GM12873 (cell line): ENCODE measurements around the gene LCOR.

ENCODE experiments used
- TF ChIP-seq, protein P1 (sequence below): IDR thresholded peaks from 2 replicates; pipeline ENCODE4 v1.5.1; 2012; ENCODE audit warnings: low read depth, mild to moderate bottlenecking, moderate library complexity, low read length, control low read depth; ENCODE audit not compliant: insufficient read depth; ENCODE audit errors: missing control alignments

Gene LCOR

GRCh38 chr10:97011397-97011796 is 179.3 kb downstream of the LCOR start:
- TF ChIP-seq, protein P1, sequence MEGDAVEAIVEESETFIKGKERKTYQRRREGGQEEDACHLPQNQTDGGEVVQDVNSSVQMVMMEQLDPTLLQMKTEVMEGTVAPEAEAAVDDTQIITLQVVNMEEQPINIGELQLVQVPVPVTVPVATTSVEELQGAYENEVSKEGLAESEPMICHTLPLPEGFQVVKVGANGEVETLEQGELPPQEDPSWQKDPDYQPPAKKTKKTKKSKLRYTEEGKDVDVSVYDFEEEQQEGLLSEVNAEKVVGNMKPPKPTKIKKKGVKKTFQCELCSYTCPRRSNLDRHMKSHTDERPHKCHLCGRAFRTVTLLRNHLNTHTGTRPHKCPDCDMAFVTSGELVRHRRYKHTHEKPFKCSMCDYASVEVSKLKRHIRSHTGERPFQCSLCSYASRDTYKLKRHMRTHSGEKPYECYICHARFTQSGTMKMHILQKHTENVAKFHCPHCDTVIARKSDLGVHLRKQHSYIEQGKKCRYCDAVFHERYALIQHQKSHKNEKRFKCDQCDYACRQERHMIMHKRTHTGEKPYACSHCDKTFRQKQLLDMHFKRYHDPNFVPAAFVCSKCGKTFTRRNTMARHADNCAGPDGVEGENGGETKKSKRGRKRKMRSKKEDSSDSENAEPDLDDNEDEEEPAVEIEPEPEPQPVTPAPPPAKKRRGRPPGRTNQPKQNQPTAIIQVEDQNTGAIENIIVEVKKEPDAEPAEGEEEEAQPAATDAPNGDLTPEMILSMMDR = no peak

DNA sequence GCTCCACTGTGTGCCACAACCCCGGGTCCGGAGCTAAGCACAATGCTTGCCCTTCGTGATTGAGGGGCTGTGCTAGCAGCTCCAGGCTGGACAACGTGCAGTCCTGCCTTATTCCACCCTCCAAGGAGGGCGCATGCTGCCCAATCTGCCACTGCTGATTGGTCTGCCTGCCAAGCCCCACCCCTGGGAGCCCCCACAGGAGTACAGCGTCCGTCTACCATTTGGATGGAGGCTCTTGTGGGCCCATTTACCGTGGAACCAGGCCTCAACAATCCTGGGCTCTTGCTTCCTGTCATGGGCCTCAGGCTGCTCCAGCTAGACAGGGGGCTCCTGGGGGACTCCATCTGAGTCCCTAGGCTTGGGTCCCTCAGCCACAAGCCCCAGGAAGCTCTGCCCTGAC is 180.4 kb downstream of the LCOR start:
- TF ChIP-seq, protein P1 = no peak

DNA sequence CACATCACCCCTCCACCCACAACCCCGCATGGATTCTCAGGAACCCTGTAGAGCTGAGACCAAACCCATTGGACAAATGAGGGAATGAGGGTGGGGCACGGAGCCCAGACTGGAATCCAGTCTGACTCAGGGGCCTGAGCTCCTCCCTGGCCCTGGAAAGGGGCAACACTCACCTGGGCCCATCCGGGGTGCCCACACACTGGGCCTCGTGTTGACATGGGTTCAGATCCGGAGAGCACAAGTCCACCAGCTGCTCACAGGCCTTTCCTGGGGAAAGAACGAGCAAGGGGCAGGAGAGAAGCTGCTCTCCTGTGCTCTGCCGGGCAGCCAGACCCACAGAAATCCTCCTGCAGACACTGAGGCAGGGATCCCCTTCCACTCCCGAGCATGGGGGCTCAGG is 181.5 kb downstream of the LCOR start:
- TF ChIP-seq, protein P1 = no peak

GRCh38 chr10:97013983-97014382 is 181.9 kb downstream of the LCOR start:
- TF ChIP-seq, protein P1 = no peak

- TF ChIP-seq, protein P1 = no peak
Observed at GRCh38 chr10:97015240-97015639, 183.1 kb downstream of the LCOR start.

DNA sequence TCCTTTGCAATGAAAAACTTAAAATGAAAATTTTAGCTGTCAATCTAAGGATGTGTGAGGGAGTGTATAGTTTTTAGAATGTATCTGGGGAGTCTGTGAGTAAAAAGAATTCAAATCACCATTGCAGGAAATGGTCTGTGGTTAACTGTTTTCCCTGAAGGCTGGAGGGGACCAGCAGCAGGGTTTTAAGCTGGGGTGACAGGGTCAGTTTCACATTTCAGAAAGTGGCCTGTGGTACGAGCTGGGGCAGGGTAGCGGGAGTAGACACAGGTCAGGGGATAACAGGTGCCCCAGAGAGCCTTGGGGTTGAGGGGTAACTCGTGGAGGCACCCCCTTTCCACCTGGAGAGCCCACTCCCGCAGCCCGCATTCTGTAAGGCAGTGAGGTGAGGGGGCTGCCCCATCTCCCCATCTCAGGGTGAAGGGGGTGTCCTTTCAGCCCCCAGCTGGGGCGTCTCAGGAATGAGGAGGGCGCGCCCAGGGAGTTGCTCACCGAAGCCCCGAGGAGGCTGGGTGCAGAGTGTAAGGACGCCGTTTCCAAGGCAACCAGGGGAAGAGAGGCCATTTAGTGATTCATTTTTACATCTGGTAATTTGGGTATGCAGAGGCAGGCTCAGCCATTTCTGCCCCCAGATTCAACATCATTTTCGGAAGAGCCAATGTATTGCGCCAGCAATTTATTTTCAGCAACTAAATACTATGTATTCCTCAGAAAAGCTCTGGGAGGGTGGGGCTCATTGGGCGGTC is 184.8 kb downstream of the LCOR start:
- TF ChIP-seq, protein P1 = no peak

- TF ChIP-seq, protein P1 = no peak
Observed at GRCh38 chr10:97017474-97017903, 185.4 kb downstream of the LCOR start.
